GM10248 (cell line): ENCODE measurements around the gene MREG.

Experiments used
- CTCF ChIA-PET: fragments of 300-600 bp; sonication (Branson Sonifier 250); formaldehyde crosslinking; extraction: SDS; loops from one replicate; lab custom pipeline; 2021; ENCODE audit warnings: antibody characterized with exemption; lab: Yijun Ruan, JAX
- POLR2A ChIA-PET: fragments of 350-650 bp; sonication (Branson Sonifier 250); formaldehyde crosslinking; extraction: SDS; loops from one replicate; lab custom pipeline; 2020; ENCODE audit warnings: antibody characterized with exemption; lab: Yijun Ruan, JAX
- DNase-seq: peaks from one replicate; pipeline ENCODE4 v3.0.0; 2012; ENCODE audit errors: extremely low spot score
- CTCF ChIP-seq: IDR thresholded peaks from 2 replicates; pipeline ENCODE4 v1.5.1; 2012; ENCODE audit warnings: mild to moderate bottlenecking, low read depth; ENCODE audit errors: extremely low read depth, missing control alignments, control extremely low read depth

Gene MREG

GRCh38 chr2:215911301-215912085 is 101.9 kb downstream of the MREG start:
- ChIA-PET POLR2A (no interaction called here), CTCF (interaction anchor here (1.7 to 3.8 kb wide), 2 partner anchors 10 to 20 kb away, joined by 4 to 15 read pairs; no protein-coding TSS in a partner anchor)
- TF ChIP-seq CTCF: no peak
- no peak for DNase-seq

- POLR2A ChIA-PET: no interaction called here
- CTCF ChIA-PET: no interaction called here
- DNase-seq: no peak
- no peak for TF ChIP-seq CTCF
Observed at GRCh38 chr2:215910180-215910579, 103.2 kb downstream of the MREG start.

GRCh38 chr2:215907147-215907546 is 106.2 kb downstream of the MREG start:
- DNase-seq: no peak
- CTCF ChIA-PET: interaction anchor here (1.5 to 2.7 kb wide), 3 partner anchors 14 to 453 kb away, joined by 3 to 9 read pairs (median 4); no protein-coding TSS in a partner anchor
- TF ChIP-seq CTCF: no peak
- POLR2A ChIA-PET: no interaction called here

GRCh38 chr2:215906458-215906857 is 106.9 kb downstream of the MREG start:
- ChIA-PET CTCF (interaction anchor here (0.9 kb wide), 1 partner anchor 452 kb away, joined by 3 read pairs; no protein-coding TSS in a partner anchor), POLR2A (no interaction called here)
- TF ChIP-seq CTCF: no peak
- DNase-seq: no peak

- no peak for TF ChIP-seq CTCF
- CTCF ChIA-PET: interaction anchor here (0.9 kb wide), 1 partner anchor 451 kb away, joined by 3 read pairs; no protein-coding TSS in a partner anchor
- POLR2A ChIA-PET: no interaction called here
- DNase-seq: no peak
Observed at GRCh38 chr2:215905691-215906090, 107.7 kb downstream of the MREG start.

GRCh38 chr2:215904101-215904500 is 109.2 kb downstream of the MREG start:
- ChIA-PET POLR2A (no interaction called here), CTCF (no interaction called here)
- DNase-seq: no peak
- no peak for TF ChIP-seq CTCF
